GM18867 (cell line): ENCODE results near the gene ATP6V0A1.
"Not testable (repeated sequence)": the region's sequence is repeated elsewhere in the genome, so short reads cannot be mapped to it uniquely, and the experiment has no call there.

Experiments used
- ATAC-seq: cut with Tn5 transposase; IDR thresholded peaks from one replicate; pipeline ENCODE4 v1.9.1; 2021; ENCODE audit warnings: mild to moderate bottlenecking, moderate library complexity; ENCODE audit not compliant: unreplicated experiment

Gene ATP6V0A1

DNA sequence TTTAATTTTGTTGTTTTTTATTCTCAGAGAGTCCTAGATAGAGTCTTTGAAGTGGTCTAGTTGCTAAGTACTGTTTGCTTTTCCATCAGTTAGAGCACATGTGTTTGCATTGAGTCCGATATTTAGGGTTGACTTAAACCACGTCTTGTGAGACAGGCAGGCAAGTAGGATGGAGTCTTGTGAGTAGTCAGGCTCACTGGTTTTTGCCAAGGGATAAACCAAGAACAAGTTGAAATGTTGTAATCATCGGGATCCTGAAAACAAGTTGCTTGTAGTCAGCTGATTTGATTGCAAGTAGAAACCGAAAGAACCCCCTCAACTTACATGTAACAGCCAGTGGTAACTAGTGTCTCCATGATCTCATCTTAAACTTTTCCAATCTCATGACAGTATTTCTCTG, 17.2 kb downstream of the ATP6V0A1 start:
- no peak for ATAC-seq

DNA sequence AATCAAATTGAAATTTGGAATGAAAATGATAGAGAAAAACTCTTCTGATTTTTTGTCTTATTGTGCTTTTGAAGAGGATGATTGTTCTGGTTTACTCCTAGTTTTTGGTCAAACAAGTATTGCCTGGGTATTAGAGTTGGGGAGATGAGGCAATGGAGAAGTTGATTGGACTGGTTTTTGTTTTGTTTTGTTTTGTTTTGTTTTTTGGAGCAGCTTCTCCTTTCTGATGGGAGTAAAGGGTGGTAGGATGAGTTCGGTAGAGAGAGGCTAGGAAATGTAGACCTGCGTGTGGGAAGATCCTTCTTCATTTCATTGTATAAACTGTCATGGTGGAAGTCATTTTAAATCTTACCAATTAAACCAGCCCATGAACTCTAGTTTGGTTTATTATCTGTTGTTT, 17.7 kb downstream of the ATP6V0A1 start:
- no peak for ATAC-seq

DNA sequence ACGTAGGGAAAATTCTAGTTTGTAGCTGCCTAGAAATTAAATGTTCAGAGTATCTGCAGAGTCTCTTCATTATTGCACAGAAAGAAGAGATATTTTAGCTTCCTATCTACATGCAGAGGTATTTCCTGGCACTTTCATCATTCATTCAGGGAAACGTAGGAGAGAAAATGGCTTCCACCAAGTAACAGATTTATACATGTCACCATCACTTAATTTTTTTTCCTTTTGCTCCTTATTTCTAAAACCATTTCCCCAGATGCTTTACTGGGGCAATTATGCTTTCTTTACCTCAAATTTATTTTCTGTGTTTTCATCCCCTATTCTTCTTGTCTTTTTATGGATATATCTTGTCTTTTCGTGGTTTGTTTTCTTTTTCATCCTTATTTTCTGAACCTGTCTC, 18.5 kb downstream of the ATP6V0A1 start:
- no peak for ATAC-seq

DNA sequence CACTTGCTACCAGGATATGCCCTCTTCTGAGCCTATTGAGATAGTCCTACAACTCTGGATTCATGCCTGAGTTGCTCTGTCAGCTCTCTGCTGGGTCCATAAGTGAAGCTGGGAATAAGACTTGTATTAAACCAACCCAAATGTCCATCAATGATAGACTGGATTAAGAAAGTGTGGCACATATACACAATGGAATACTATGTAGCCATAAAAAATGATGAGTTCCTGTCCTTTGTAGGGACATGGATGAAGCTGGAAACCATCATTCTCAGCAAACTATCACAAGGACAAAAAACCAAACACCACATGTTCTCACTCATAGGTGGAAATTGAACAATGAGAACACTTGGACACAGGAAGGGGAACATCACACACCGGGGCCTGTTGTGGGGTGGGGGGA, 19.1 kb downstream of the ATP6V0A1 start:
- not testable (repeated sequence) for ATAC-seq

DNA sequence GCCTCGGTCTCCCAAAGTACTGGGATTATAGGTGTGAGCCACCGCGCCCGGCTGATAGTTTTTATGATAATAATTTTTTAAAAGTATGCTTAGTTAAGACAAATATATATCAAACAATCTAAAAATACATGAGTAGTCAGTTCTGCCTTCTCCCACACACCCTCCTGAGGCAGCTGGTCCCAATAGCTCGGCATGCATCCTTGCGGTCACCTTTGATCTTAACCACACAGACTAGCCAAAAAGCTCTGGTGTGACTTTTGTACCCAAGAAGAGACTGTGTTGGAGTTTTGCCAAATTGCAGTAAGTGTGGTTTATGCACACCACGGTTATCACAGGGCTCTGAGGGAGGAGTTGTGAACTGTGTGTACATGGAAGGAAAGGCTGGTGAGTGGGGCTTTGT, 25.6 kb downstream of the ATP6V0A1 start:
- ATAC-seq: no peak

DNA sequence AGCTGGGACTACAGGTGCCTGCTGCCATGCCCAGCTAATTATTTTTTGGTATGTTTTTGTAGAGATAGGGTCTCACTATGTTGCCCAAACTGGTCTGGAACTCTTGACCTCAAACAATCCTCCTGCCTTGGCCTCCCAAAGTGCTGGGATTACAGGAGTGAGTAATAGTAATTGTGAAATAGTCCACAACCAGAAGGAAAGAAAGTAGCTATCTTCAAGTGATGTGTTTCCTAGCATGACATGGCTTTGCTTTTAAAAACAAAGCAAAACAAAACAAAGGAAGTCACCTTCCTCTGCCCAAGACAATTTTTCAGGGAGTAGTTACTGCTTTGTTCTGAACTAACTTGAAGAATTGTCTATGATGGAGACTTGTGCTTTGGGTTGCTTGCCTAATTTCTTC, 27.0 kb downstream of the ATP6V0A1 start:
- ATAC-seq: no peak

DNA sequence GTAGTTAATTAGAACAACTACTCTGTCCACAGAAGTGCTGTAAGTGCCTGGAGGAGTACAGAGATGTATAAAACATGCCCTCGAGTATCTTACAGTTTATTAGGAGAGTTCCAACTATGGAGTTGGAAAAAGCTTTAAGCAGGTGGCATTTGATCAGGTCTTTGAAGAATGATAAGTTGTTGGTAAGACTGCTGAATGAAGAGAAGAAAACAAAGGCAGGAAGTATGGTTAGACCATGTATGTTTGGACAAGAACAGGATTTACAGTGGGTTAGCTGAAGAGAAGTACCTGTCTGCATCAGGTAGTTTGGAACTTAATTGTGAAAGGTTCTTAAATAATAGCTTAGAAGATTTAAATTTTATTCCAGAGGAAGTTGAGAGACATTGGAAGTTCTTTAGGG, 29.4 kb downstream of the ATP6V0A1 start:
- ATAC-seq: no peak

DNA sequence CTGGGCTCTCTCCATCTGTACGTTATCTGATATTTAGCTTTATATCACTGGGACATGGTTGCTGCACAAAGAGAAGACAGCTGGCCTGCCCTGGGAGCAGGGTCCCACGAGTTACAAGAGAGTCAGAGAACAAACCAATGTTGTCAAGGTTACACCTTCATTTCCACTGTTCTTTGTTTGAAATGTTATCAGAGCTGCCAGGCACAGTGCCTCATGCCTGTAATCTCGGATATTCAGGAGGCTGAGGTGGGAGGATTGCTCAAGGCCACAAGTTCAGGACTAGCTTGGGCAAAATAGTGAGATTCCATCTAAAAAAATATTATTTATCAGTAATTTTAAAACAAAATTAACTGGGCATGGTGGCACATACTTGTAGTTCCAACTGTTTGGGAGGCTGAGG, 34.6 kb downstream of the ATP6V0A1 start:
- ATAC-seq: no peak

DNA sequence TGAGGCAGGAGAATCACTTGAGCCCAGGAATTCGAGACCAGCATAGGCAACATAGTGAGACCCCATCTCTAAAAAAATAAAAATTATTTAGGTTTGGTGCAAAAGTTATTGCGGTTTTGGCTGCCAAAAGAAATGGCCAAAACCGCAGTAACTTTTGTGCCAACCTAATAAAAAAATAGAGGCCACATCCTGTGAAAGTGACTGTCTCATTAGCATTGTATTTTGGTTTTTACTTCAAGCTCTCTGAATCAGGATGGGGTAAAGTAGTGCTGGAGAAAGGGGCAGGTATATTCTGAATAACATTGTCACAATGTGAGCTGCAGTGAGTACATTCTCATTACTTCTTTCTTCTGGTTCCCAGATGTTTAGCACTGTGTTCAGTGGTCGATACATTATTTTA, 36.0 kb downstream of the ATP6V0A1 start:
- no peak for ATAC-seq

DNA sequence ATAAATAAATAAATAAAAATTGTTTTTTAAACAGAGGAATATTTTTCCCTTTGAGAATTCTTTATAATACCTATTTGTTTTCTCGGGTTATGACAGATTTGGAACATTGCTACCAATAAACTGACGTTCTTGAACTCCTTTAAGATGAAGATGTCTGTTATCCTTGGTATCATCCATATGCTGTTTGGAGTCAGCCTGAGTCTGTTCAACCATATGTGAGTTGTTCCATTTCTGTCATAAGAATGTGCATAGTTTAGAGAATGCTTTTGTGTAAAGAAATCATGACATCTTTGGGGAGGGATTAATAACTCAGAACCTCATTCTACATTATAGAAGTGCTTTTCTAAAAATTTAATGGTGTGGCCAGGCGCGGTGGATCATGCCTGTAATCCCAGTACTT, 40.1 kb downstream of the ATP6V0A1 start:
- ATAC-seq: no peak

DNA sequence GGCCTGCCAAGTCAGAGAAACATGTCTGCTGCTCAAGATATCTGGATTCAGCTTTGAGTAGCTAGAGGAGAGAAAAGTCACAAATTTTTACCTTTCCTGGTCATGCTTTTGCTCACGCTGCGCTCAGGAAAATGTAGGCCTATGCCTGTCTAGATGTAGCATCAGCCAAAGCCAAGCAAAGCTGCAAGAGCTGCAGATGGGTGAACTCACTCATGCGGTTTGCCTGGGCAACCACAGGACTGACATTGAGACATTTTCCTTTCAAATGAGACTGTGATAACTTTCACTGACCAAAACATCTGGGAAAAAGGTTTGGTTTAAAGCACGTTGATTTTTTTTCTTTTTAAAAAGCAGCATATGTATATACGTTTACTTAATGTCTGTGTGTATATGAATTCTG, 43.4 kb downstream of the ATP6V0A1 start:
- ATAC-seq: no peak

DNA sequence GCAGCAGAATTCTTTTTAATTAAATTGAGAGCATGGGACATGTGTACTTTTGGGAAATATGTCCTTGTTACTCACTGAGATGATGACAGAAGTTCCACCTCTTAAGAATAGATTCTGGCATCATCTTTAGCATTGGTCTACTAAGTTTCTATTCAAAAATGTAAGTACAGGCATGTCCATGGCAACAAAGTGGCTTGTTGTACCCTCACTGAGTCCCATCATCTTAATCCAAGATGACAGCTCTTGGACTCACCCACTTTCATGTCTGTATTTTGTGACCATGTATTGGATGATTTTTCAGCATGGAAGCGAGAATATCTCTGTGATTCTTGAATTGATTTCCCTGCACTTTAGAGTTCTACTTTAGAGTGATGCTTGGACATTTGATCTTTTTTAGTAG, 44.2 kb downstream of the ATP6V0A1 start:
- no peak for ATAC-seq

DNA sequence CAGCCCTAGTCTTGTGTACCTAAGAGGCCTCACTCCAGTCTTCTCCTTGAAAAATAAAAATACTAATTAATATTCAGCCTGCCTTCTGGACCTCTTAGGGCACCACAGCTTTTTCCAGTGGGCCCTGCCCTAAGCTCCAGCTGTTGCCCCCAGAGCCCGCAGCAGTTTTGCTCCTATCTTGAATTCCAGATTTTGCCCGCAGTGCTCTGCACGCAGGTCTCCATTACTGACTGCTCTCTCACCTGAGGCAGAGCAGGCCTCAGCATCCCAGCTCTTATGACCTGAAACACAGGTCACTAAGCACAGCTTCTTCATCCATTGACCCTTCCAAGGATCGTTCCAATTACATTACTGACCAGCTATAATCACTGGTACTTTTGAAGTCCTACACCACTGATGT, 49.0 kb downstream of the ATP6V0A1 start:
- no peak for ATAC-seq

DNA sequence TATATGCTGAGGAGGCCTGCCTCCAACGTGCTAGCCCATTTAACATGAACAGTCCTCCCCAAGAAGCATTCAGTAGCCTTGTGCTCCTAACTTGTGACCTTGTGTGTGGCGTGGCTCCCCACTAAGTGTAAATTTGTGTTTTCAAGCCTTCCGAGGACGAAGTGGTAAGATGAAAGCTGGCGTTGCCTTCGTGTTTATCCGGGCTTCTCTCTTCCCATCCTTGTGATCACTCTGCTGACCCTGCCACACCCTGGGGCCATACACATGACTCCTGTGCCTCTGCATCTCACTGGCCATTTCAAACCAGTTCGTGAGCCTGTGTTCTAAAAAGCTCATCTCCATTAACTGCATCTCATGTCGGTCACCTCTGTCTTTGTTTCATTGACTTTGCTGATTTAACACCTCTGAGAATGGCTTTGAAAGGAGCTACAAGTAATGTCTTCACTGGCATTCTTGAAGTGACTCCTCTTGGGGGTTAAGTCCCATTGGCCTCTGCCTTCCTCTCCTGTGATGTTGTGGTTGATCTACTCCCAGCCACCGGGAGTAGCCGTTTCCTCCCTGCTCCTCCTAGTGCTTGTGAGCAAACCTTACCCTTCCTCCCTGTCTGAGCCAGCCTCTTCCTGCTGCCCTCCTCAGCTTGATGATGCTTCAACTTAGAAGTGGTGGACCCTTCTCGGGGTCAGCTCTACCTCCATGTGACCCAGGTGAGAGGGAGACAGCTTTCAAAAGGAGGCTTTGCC, 49.9 kb downstream of the ATP6V0A1 start:
- ATAC-seq: no peak

DNA sequence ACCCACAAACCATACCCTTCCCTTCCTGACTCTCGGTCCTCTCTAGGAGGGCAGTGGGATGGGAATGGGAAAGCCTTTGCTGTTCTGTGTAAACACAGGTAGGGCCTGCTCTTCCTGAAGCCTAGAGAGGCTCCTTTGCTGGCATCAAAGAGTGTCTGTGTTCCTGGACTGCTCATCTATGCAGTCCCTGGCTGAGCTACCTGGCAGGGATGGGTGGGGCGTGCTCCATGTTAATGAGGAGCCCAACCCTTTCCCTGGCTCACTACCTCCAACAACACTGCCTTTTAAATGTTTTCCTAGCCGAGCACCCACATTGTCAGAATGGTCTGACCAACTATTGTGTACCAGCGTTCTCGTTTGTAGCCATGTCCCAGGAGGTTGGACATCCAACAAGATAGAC, 50.7 kb downstream of the ATP6V0A1 start:
- ATAC-seq: no peak

DNA sequence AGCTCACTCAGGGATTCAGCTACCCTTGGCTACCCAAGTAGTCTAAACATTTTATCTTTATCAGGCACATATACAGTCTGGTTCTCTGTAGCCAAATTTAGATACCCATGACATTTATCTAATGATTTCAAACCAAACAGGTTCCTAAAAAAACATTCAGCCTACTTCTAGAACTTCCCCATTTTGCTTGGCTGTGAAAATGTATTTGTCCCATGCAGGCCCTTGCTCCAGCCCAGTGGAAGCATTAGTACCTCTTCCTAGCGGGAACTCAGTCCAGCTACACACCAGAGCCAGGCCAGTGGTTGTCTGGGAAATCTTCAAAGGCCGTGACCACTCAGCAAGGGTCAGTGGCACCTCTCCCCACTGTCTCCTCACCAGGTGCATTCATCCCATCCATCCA, 51.2 kb downstream of the ATP6V0A1 start:
- ATAC-seq: no peak

DNA sequence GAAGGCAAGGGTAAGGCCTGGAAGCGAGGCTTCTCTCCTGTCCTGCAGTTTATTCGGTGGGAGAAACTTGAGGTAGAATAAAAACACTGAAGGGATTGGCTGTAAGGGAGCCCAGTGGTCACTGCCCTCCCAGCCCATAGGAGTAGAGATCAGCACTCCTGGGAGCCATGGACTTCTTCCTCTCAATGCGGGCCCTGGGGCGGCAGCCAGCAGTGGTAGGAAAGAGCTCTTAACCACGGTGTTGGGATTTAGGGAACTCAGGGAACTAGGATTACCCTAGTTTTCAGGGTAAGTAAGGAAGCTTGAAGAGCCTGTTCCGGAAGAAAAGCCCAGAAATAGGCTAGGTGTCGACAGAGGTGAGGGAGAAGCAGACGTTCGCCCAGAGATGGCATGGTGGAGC, 53.6 kb downstream of the ATP6V0A1 start:
- no peak for ATAC-seq

DNA sequence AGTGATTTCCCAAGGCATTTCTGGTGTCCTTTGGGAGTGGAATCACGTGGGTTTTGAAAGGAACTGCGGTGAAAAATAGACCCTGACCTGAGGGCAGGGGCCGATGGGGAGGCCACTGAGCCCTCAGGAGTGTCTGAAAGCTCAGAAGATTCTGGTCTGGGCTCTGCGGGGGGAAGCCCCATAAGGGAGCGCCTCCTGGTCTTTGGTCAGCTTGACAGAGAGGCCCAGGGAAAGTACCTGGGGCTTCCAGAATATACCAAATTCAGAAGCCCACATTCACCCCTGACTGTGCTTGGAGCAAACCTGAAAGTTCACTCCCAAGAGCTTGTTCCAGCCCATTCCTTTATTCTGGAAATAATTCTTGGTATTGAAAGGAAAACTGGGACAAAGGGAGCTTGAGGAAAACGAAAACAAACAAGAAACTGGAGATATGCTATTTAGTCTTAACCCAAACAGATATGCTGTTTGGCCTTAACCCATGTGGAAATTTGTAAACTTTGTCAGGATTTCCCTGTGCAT, 54.1 kb downstream of the ATP6V0A1 start:
- no peak for ATAC-seq

DNA sequence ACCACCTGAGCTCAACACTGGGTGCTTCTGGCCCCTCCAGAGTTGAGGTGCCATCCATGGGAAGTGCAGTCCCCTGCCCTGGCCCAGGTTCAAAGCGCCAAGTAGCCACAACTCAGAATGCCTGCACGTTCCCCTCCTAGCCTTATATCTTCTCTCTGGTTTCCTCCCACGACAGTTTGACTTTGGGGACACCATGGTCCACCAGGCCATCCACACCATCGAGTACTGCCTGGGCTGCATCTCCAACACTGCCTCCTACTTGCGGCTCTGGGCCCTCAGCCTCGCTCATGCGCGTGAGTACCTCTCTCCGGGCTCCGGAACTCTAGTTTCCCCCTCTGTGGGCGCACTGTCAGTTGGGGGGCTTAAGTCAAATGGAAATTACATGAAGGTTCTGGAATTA, 55.0 kb downstream of the ATP6V0A1 start:
- ATAC-seq: no peak

DNA sequence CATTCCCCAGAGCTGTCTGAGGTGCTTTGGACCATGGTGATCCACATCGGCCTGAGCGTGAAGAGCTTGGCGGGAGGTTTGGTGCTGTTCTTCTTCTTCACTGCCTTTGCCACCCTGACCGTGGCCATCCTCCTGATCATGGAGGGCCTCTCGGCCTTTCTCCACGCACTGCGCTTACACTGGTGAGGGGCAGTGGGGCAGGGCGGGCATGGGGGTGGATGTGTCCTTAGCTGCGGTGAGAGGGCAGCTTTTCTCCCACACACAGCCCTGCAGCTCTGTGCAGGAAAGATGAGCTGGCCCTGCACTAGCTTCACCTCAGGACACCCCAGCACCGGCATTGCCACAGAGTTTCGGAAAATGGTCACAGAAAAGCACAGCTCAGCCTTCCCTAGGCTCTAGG, 55.6 kb downstream of the ATP6V0A1 start:
- no peak for ATAC-seq

DNA sequence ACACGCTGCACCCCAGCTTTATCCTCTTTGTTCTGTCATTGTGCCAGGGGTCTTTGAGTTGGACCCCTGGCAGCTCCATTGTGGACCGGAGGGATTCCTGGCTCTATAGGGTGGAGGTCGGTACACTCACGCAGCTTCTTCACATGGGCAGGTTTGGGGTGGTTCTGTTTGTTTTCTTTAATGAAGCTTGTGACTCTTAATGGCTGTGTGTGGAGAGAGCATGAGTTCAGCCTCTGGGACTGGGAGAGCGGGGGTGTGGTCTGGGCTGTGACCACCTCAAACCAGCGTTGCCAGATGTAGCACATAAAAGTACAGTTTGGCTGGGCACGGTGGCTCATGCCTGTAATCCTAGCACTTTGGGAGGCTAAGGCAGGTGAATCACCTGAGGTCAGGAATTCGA, 56.2 kb downstream of the ATP6V0A1 start:
- no peak for ATAC-seq

DNA sequence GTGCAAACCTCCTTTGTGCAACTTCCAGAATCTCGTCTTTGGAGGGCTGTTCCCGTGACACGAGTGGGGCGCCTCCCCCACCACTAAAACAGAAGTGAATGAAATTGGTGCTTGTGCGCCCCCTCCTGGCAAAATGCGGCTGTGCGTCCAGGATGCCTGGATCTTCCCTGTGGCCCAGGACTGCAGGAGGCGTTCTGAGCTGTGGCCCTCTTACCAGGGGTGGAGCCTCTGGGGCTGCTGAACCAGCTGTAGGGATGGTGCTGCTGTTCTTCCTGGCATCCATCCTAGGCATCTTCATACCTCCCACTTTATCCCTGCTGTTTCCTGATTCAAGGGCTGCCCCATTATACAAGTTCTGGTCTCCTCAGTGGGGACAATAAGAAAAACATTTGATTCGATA, 58.8 kb downstream of the ATP6V0A1 start:
- ATAC-seq: no peak
